Kidney epithelial cell (primary cell): ENCODE data around the gene NPR1. TPM values are rescaled to one million over a fixed set of nuclear protein-coding genes. Genes with fewer than 3 reads are reported as not detected.

ENCODE experiments used
- DNase-seq: peaks from one replicate; pipeline ENCODE4 v3.0.0-alpha.2; 2010; ENCODE audit warnings: low read depth
- H3K27me3 ChIP-seq: 2 replicates; pipeline ENCODE4 v1.6.0; 2011; ENCODE audit warnings: low read length; ENCODE audit not compliant: control insufficient read depth, insufficient read depth
- H3K36me3 ChIP-seq: 2 replicates; pipeline ENCODE4 v1.5.1; 2011; ENCODE audit warnings: low read length; ENCODE audit not compliant: control insufficient read depth, insufficient read depth
- H3K4me3 ChIP-seq: 2 replicates; pipeline ENCODE4 v1.5.1; 2011; ENCODE audit warnings: low read depth, mild to moderate bottlenecking, control low read depth, low read length
- total RNA-seq: library from RNA; depleted of rRNA; stranded (reverse); fragments of >200 nt; gene quantifications from 2 replicates; pipeline ENCODE4 v1.2.3, GENCODE V29; 2015
- TF ChIP-seq, protein P1 (sequence below): IDR thresholded peaks from 2 replicates; pipeline ENCODE4 v1.5.1; 2011; ENCODE audit warnings: mild to moderate bottlenecking, moderate library complexity, low read length, control low read depth, inconsistent platforms; ENCODE audit not compliant: insufficient read depth, poor library complexity, severe bottlenecking

NPR1 gene
- total RNA-seq, 1 donor from 2014 or later, result 2.0 TPM

DNA sequence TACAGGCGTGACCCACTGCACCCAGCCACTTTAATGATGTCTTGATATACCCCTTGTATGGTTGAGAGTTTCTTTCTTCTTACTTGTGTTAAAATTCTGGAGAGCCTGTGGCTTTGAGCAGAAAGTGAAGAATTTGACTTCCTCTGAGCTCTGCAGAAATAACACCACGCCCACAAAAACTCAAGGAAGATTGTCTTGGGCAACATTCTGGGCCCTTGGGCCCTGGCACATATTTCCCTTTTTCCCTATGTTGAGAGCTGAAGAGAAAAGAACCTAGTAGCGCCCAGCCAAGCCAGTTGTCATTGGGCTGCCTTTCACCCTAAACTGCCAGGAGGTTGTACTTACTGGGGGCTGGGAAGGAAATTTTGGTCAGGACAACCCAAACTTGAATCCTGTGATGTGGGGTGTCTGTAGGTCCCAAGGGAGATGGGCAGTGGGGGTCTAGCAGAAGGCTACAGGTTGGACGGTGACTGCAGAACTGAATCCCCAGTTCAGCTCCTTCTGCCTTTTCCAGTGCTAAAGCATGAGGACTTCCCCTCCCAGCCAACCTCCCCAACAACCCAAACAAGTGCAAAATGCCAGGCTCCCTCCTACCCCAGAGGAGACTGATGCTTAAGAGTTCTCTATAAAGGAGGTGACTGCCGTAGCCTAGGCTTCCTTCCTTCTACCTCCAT lies 31.7 kb upstream of the NPR1 start:
- peaks cover 2% of the 10 kb centered on the region for H3K36me3 ChIP-seq
- no peaks in the 10 kb centered on the region for H3K27me3 ChIP-seq
- DNase-seq, result no peak
- H3K4me3 ChIP-seq, result no peak overlapping the region
- TF ChIP-seq, protein P1, sequence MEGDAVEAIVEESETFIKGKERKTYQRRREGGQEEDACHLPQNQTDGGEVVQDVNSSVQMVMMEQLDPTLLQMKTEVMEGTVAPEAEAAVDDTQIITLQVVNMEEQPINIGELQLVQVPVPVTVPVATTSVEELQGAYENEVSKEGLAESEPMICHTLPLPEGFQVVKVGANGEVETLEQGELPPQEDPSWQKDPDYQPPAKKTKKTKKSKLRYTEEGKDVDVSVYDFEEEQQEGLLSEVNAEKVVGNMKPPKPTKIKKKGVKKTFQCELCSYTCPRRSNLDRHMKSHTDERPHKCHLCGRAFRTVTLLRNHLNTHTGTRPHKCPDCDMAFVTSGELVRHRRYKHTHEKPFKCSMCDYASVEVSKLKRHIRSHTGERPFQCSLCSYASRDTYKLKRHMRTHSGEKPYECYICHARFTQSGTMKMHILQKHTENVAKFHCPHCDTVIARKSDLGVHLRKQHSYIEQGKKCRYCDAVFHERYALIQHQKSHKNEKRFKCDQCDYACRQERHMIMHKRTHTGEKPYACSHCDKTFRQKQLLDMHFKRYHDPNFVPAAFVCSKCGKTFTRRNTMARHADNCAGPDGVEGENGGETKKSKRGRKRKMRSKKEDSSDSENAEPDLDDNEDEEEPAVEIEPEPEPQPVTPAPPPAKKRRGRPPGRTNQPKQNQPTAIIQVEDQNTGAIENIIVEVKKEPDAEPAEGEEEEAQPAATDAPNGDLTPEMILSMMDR, result no peak

DNA sequence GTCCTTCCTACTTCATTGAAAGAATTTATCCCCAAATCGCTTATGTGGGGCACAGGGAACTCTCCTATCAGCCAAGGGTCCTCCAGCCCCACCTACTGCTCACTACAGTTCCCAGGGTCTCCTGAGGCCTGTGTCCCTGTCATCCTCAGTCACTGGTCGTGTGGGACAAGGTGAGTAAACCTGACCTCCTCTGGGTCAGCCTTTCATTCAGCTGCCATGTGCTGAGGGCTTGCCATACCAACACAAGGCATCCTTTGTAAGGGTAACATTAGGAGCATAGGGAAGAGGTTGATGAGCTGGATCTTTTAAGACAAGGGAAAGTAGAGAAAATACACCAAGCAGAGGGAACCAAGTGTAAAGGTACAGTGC lies 31.2 kb upstream of the NPR1 start:
- no peaks in the 10 kb centered on the region for H3K27me3 ChIP-seq
- TF ChIP-seq, protein P1, result no peak

DNA sequence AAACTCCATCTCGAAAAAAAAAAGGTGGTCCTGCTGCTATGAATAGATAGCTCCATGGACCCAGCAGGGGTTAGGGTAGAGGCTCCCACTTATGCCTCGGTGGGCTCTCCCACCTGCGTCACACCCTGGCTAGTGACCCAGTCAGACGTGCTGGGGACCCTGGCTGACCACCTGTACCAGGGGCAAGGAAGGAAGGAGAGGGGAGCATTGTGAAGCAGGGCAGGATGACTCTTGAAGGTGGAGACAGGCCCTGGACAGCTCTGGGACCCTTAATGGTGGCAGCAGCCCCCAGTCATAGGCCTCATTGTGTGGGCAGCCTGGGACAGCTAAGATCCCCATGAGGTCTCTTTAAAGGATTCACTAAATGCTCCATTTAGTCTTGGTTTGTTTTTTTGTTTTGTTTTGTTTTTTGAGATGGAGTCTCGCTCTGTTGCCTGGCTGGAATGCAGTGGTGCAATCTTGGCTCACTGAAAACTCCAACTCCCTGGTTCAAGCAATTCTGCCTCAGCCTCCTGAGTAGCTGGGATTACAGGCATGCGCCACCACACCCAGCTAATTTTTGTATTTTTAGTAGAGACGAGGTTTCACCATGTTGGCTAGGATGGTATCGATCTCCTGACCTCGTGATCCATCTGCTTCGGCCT lies 30.4 kb upstream of the NPR1 start:
- TF ChIP-seq, protein P1, result no peak
- no peak for DNase-seq

More for the DNA sequence above, 31.2 kb upstream of the NPR1 start:
- DNase-seq, result no peak
- Histone ChIP-seq H3K36me3 (no peaks in the 10 kb centered on the region), H3K4me3 (no peak overlapping the region)

DNA sequence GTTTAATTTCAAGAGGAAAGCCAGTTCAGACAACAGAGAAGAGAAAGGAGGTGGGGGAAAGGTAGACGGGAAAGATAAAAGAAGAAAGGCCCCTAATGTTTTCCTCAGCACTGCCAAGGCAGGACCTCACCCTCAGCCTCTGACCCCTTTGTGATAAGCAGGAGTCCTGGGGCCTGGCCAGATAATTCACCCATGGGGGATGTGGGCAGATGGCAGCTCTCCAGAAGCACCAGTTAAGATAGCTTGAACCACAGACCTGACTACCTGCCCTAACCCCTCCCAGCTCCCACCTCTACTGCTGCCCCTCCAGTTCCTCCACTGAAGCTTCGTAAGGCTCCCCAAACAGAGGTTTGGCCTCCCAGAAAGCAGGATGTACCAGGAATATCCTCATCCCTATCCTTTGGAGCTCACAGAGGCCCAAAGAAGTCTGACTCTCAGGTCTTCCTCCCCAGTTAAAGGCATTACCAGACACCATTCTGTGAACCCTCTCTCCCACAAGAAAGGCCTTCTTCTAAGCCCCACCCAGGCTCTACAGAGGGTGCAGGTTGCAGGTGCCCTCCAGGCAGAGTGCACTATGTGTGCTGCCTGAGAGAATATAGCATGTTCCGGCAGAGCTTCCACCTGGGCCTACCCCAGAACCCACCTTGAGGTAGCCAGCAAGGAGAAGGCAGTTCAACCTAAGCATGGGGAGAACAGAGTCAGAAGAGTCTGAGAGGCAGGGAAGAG lies 29.2 kb upstream of the NPR1 start:
- H3K4me3 ChIP-seq, result no peak overlapping the region
- DNase-seq, result no peak
- H3K36me3 ChIP-seq, result no peaks in the 10 kb centered on the region
- TF ChIP-seq, protein P1, result no peak
- no peaks in the 10 kb centered on the region for H3K27me3 ChIP-seq

More for the DNA sequence above, 30.4 kb upstream of the NPR1 start:
- Histone ChIP-seq H3K27me3 (no peaks in the 10 kb centered on the region), H3K36me3 (no peaks in the 10 kb centered on the region), H3K4me3 (no peak overlapping the region)

DNA sequence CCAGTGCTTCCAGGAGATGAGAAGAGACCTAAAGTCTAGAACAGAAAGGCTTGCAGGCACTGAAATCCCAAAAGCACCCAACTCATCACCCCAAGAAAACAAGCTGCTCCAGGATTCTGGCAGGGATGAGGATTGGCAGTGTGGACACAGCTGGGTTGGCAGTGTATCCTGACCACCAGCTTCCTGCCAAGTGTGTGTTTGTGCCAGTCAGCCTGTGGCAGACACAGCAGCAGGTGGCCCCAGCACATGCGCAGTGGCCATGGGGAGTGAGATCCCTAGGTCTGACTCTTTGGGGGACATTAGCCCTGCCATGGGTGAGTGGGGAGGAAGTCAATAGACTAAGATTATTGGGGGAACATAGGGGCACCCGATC lies 28.6 kb upstream of the NPR1 start:
- H3K27me3 ChIP-seq, result no peaks in the 10 kb centered on the region
- no peak overlapping the region for H3K4me3 ChIP-seq
- H3K36me3 ChIP-seq, result no peaks in the 10 kb centered on the region
- TF ChIP-seq, protein P1, result no peak
- DNase-seq, result no peak
